Activated CD4-positive, alpha-beta T cell treated with anti-CD3 and anti-CD28 coated beads for 24 hours (primary cell): ENCODE measurements around the gene SRSF7.
"Not testable (repeated sequence)": the region's sequence is repeated elsewhere in the genome, so short reads cannot be mapped to it uniquely, and the experiment has no call there.

ENCODE experiments used
- DNase-seq, 2 donors: peaks; one replicate each; pipeline ENCODE4 v3.0.0-alpha.2; 2020; ENCODE audit warnings: low read depth in 2 of 2

Gene SRSF7

DNA sequence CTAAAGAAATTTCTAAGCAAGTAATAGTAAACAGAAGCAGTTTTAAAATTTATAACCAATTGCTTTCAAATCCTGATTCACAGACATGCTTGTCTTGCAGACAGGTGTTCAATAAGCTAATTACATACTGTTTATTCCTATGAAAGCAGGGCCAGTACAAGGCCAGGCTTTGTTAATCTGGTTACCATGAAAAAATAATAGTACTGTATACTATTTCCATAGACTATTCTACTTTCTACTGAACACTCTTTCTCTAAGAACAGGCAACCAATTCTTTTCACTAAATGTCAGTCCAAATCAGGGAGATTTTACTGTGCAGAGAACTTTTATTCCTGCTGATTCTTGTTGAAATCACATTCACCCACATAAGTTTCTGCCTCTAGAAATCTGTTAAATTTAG is 2.9 kb upstream of the SRSF7 start:
- DNase-seq: no peak

GRCh38 chr2:38751596-38752410 is 642 bp upstream of the SRSF7 start:
- no peak for DNase-seq

- DNase-seq: peak; percentile 32 to 35
Observed at GRCh38 chr2:38750011-38750890, 910 bp downstream of the SRSF7 start.

DNA sequence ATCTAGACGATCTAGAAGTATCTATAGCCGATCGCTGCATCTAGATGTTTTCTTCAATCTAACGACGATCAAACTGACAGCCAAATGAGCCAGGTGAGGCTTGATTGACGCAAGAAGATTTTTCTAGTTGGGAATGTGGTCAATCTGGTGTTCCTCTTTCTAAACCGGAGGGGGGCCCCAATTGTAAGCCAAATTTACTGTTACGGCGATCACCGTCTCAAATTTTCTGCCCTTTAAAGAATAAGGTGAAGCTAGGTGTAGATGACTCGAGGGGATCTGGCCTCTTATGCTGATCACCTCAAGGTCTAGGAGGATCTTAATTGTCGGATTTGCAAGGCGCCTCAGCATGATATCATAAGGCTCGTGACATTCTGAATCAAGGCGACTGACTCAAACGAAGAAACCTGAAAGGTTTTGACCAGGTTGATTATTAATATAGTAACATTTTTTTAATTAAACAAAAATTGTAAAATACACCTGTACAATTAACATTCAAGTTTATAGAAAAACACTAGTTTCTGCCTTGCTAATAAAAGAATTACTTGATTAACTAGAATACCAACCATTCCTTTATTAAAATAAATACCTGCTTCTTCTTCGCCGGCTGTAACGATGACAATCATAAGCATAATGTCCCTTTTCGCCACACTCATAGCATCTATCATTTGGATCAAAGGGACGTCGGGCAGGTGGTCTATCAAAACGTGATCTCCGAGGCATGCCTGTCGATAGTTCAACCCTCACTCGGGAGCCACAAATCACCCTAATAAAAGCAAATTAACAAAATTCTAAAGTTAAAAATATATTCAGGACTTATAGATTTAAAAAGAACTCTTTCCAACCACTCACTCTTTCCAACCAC is 2.0 kb downstream of the SRSF7 start:
- DNase-seq: no peak

GRCh38 chr2:38748391-38748790 is 2.8 kb downstream of the SRSF7 start:
- no peak for DNase-seq

- DNase-seq: no peak
Observed at GRCh38 chr2:38747819-38748218, 3.3 kb downstream of the SRSF7 start.

DNA sequence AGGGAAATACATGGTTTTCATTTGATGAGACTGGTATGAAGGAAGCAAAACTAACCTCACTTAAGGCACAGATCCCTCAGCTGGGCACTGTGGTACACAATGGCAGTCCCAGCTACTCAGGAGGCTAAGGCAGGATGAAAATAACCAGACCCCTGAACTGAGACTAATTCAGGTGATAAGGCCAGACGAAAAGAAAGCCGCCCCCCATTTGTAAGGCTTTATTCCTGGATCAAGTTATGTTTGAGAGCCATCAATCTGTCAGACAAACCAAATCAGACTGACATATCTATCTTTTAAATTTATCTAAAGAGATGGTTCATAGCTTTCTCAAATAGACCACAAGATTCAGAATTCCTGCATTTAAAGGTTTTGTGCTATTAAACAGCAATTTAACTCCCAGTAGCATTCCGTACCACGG is 4.1 kb downstream of the SRSF7 start:
- DNase-seq: no peak

GRCh38 chr2:38745267-38745666 is 5.9 kb downstream of the SRSF7 start:
- DNase-seq: no peak

- no peak for DNase-seq
Observed at GRCh38 chr2:38744399-38744780, 6.8 kb downstream of the SRSF7 start.

DNA sequence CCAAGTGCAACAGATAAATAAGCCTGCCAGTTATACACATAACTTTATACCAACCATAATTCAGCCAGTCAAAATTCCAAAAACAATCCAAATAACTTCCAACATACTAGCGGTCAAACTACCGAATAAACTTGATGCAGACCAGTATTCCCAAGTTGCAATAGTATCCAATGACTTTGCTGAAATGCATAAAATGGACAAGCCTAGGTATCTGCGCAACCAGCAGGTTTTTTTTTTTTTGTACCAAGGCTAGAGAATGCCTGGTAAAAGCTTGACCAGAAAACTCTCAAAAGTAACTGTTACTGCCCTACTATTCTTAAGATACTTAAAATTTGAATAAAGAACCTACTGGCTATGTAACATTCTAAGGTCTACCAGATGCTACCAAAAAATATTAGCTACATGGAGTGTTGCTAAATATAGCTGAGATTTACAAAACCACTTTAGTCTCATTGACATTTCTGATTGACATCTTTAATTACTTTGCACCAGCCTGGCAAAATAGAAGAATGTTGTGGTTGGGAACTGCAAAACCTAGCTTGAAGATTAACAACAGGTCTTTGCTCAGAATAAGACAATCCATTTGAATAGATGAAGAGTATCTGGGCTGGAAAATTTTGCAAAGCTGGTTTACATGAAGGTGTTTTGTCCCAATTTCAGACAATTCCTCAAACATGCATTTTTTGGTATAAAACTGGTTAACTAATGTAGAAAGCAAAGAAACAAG is 7.3 kb downstream of the SRSF7 start:
- no peak for DNase-seq

- DNase-seq: no peak
Observed at GRCh38 chr2:38742797-38743559, 8.2 kb downstream of the SRSF7 start.

DNA sequence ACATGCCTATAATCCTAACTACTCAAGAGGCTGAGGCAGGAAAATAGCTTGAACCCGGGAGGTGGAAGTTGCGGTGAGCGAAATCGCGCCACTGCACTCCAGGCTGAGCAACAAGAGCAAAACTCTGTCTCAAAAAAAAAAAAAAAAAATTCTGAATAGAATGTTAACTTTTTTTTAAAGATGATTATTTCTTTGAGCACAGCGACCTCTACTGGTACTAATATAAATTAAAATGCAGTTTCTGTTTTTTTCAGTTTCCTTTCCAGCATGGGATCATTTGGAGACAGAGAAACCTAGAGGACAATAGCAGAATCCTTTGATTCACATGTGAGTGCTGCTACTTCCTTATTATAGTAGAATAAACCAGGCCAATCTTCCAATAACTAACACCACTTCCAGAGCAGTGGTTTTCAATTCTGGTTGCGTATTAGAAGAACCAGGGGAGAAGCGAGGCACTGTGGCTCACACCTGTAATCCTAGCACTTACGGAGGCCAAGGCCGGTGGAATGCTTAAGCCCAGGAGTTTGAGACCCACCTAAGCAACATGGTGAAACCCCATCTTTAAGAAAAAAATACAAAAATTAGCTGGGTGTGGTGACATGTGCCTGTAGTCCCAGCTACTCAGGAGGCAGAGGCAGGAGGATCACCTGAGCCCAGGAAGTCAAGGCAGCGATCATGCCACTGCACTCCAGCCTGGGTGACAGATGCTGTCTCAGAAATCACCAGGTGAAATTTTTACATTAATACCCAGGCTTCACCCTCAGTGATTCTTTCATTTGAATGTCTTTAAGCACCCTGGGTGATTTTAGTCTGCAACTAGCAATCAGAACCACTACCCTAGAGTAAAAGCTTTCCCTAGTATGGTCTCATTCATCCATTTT is 10.1 kb downstream of the SRSF7 start:
- no peak for DNase-seq

DNA sequence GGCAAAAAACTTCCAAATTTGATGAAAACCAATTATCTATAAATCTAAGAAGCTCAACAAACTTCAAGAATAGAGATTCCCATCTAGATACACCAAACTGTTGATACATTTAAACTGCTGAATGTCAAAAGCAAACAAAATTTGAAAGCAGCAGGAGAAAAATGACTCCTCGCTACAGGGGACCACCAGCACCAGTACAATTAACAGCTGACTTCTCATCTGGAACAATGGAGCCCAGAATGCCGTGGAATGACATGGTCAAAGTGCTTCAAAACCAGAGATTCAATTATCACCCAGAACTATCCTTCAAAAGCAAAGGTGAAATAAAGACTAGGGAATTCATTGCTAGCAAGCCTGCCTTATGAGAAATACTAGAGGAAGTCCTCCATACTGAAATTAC is 11.6 kb downstream of the SRSF7 start:
- no peak for DNase-seq

- no peak for DNase-seq
Observed at GRCh38 chr2:38737925-38738324, 13.2 kb downstream of the SRSF7 start.

- DNase-seq: not testable (repeated sequence)
Observed at GRCh38 chr2:38737000-38737698, 14.0 kb downstream of the SRSF7 start.

DNA sequence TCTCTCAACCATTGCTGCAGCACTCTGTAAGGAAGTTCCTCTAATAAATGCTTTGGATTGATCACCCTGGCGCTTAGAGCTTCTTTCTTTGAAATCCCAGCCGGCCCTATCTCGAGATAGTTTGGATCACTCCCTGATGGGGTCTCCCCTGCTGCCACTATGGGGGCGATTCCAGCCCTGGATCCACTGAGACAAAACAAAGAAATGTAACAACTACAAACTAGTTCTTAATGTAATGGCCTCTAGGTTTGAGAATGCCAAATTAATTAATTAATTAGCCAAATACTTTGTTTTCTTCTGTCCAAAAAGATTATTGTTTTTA is 15.2 kb downstream of the SRSF7 start:
- no peak for DNase-seq

GRCh38 chr2:38734299-38735058 is 16.7 kb downstream of the SRSF7 start:
- no peak for DNase-seq

GRCh38 chr2:38733300-38733971 is 17.7 kb downstream of the SRSF7 start:
- DNase-seq: no peak
